HG03521 (cell line): ENCODE results near the gene KMT5B.
"Not testable (repeated sequence)": the region's sequence is repeated elsewhere in the genome, so short reads cannot be mapped to it uniquely, and the experiment has no call there.

Experiments
- ATAC-seq: cut with Tn5 transposase; IDR thresholded peaks from one replicate; pipeline ENCODE4 v1.9.1; 2021; ENCODE audit warnings: mild to moderate bottlenecking, moderate library complexity; ENCODE audit not compliant: unreplicated experiment

KMT5B gene

GRCh38 chr11:68213135-68213515, at the start of gene KMT5B:
Gene KMT5B, minus strand, starts transcription at chr11:68213296. Its CDS starts 23,220 bp downstream, at chr11:68190076.
- peak; percentile 17 for ATAC-seq

- ATAC-seq, result no peak
These were observed 49.4 kb upstream of the KMT5B start for GRCh38 chr11:68262544-68262827.

- ATAC-seq, result no peak
These were observed 48.9 kb upstream of the KMT5B start for GRCh38 chr11:68261749-68262543.

- no peak for ATAC-seq
These were observed 47.9 kb upstream of the KMT5B start for GRCh38 chr11:68261006-68261405.

GRCh38 chr11:68260484-68260883, 47.4 kb upstream of the KMT5B start:
- no peak for ATAC-seq

GRCh38 chr11:68259122-68259959, 46.2 kb upstream of the KMT5B start:
- ATAC-seq, result no peak

- no peak for ATAC-seq
These were observed 45.3 kb upstream of the KMT5B start for GRCh38 chr11:68258363-68258765.

GRCh38 chr11:68257477-68258362, 44.6 kb upstream of the KMT5B start:
- no peak for ATAC-seq

GRCh38 chr11:68256331-68256741, 43.2 kb upstream of the KMT5B start:
- no peak for ATAC-seq

GRCh38 chr11:68255526-68255925, 42.4 kb upstream of the KMT5B start:
- ATAC-seq, result no peak

GRCh38 chr11:68254421-68254820, 41.3 kb upstream of the KMT5B start:
- ATAC-seq, result no peak

- ATAC-seq, result no peak
These were observed 38.7 kb upstream of the KMT5B start for GRCh38 chr11:68251765-68252164.

GRCh38 chr11:68244912-68245311, 31.8 kb upstream of the KMT5B start:
- not testable (repeated sequence) for ATAC-seq

- not testable (repeated sequence) for ATAC-seq
These were observed 30.8 kb upstream of the KMT5B start for GRCh38 chr11:68243847-68244246.

GRCh38 chr11:68242616-68243015, 29.5 kb upstream of the KMT5B start:
- no peak for ATAC-seq

- ATAC-seq, result no peak
These were observed 18.5 kb upstream of the KMT5B start for GRCh38 chr11:68231621-68232020.

GRCh38 chr11:68229601-68230000, 16.5 kb upstream of the KMT5B start:
- no peak for ATAC-seq

GRCh38 chr11:68226421-68226820, 13.3 kb upstream of the KMT5B start:
- ATAC-seq, result no peak

- no peak for ATAC-seq
These were observed 11.5 kb upstream of the KMT5B start for GRCh38 chr11:68224606-68225005.

GRCh38 chr11:68223275-68223674, 10.2 kb upstream of the KMT5B start:
- ATAC-seq, result no peak

GRCh38 chr11:68221406-68221805, 8.3 kb upstream of the KMT5B start:
- no peak for ATAC-seq
